ENCODE results near the gene APLP2. TPM values are rescaled to one million over a fixed set of nuclear protein-coding genes. Genes with fewer than 3 reads are reported as not detected.

APLP2 gene
- total RNA-seq, 1 experiment from 2014 or later: 350 TPM

GRCh38 chr11:130121445-130121978 lies 51.8 kb downstream of the APLP2 start:
- ChIA-PET POLR2A (ENCODE audit: unreplicated experiment) (interaction anchor here (0.6 kb wide), 1 partner anchor 1940 kb away, joined by 6 read pairs; no protein-coding TSS in a partner anchor), CTCF (no interaction called here)
- H3K9me2 ChIP-seq (ENCODE audit: insufficient read depth): no peaks in the 10 kb centered on the region
- DNase-seq: no peak
- H3F3A ChIP-seq (ENCODE audit: insufficient read depth, low read depth): peaks cover 58% of the 10 kb centered on the region
- H3K4me2 ChIP-seq: no peak overlapping the region
- H3K4me3 ChIP-seq: no peak overlapping the region
- H3K79me2 ChIP-seq (ENCODE audit: low read depth): peaks cover 40% of the 10 kb centered on the region
- no TSS peak for BruUV-seq (replicated peaks)
- H2AFZ ChIP-seq: no peak overlapping the region
- peaks cover 50% of the 10 kb centered on the region for H3K36me3 ChIP-seq (ENCODE audit: low read depth)
- no peaks in the 10 kb centered on the region for H3K27me3 ChIP-seq (ENCODE audit: insufficient read depth, low read depth)
- H4K20me1 ChIP-seq (ENCODE audit: insufficient read depth): no peaks in the 10 kb centered on the region
- intact Hi-C loops (cut with micrococcal nuclease; ENCODE audit: unreplicated experiment): no loop called here
- TF ChIP-seq CTCF (conservative IDR thresholded peaks at IDR 0.05): no peak
- TF ChIP-seq EZH2 (IDR thresholded peaks at IDR 0.05; ENCODE audit: low read depth): no peak
- peaks cover 47% of the 10 kb centered on the region for H3K4me1 ChIP-seq (replicated peaks; ENCODE audit: insufficient read depth)
- H3K27ac ChIP-seq: peak overlapping the region; percentile 93
- no peaks in the 10 kb centered on the region for H3K9me3 ChIP-seq (ENCODE audit: insufficient read depth, low read depth)

- H3K79me2 ChIP-seq (ENCODE audit: low read depth): peaks cover 39% of the 10 kb centered on the region
- peaks cover 52% of the 10 kb centered on the region for H3K36me3 ChIP-seq (ENCODE audit: low read depth)
- H3K4me2 ChIP-seq: no peak overlapping the region
- no peak for TF ChIP-seq EZH2 (IDR thresholded peaks at IDR 0.05; ENCODE audit: low read depth)
- TF ChIP-seq CTCF (conservative IDR thresholded peaks at IDR 0.05): no peak
- H3K9me3 ChIP-seq (ENCODE audit: insufficient read depth, low read depth): no peaks in the 10 kb centered on the region
- no peaks in the 10 kb centered on the region for H4K20me1 ChIP-seq (ENCODE audit: insufficient read depth)
- no peak for DNase-seq
- H3K27ac ChIP-seq: peak overlapping the region; percentile 93
- no peak overlapping the region for H2AFZ ChIP-seq
- intact Hi-C loops (cut with micrococcal nuclease; ENCODE audit: unreplicated experiment): no loop called here
- POLR2A ChIA-PET (ENCODE audit: unreplicated experiment): interaction anchor here (0.6 kb wide), 2 partner anchors 175 to 1940 kb away, joined by 3 to 6 read pairs; no protein-coding TSS in a partner anchor
- no peaks in the 10 kb centered on the region for H3K9me2 ChIP-seq (ENCODE audit: insufficient read depth)
- TSS peak; percentile 51 for BruUV-seq (replicated peaks)
- peaks cover 64% of the 10 kb centered on the region for H3F3A ChIP-seq (ENCODE audit: insufficient read depth, low read depth)
- CTCF ChIA-PET: no interaction called here
- H3K4me3 ChIP-seq: no peak overlapping the region
- peaks cover 47% of the 10 kb centered on the region for H3K4me1 ChIP-seq (replicated peaks; ENCODE audit: insufficient read depth)
- H3K27me3 ChIP-seq (ENCODE audit: insufficient read depth, low read depth): no peaks in the 10 kb centered on the region
Measured at GRCh38 chr11:130122141-130122575, 52.5 kb downstream of the APLP2 start.

- peaks cover 63% of the 10 kb centered on the region for H3F3A ChIP-seq (ENCODE audit: insufficient read depth, low read depth)
- H3K9me2 ChIP-seq (ENCODE audit: insufficient read depth): no peaks in the 10 kb centered on the region
- intact Hi-C loops (cut with micrococcal nuclease; ENCODE audit: unreplicated experiment): loop anchor here (1.0 to 2.0 kb wide), 2 partner anchors 53 to 120 kb away; no protein-coding TSS in a partner anchor
- H3K4me1 ChIP-seq (replicated peaks; ENCODE audit: insufficient read depth): peaks cover 47% of the 10 kb centered on the region
- POLR2A ChIA-PET (ENCODE audit: unreplicated experiment): interaction anchor here (0.5 to 0.6 kb wide), 3 partner anchors 37 to 257 kb away, joined by 3 to 4 read pairs (median 4); no protein-coding TSS in a partner anchor
- no peak overlapping the region for H2AFZ ChIP-seq
- H3K4me2 ChIP-seq: peak overlapping the region; percentile 54
- H3K36me3 ChIP-seq (ENCODE audit: low read depth): peaks cover 58% of the 10 kb centered on the region
- no peaks in the 10 kb centered on the region for H3K9me3 ChIP-seq (ENCODE audit: insufficient read depth, low read depth)
- no peak for DNase-seq
- H3K79me2 ChIP-seq (ENCODE audit: low read depth): peaks cover 27% of the 10 kb centered on the region
- TF ChIP-seq EZH2 (IDR thresholded peaks at IDR 0.05; ENCODE audit: low read depth): no peak
- no peak for TF ChIP-seq CTCF (conservative IDR thresholded peaks at IDR 0.05)
- H3K4me3 ChIP-seq: no peak overlapping the region
- CTCF ChIA-PET: interaction anchor here (0.6 to 1.2 kb wide), 3 partner anchors 9 to 262 kb away, joined by 4 to 9 read pairs (median 6); no protein-coding TSS in a partner anchor
- no peaks in the 10 kb centered on the region for H4K20me1 ChIP-seq (ENCODE audit: insufficient read depth)
- peak overlapping the region; percentile 93 for H3K27ac ChIP-seq
- H3K27me3 ChIP-seq (ENCODE audit: insufficient read depth, low read depth): no peaks in the 10 kb centered on the region
- no TSS peak for BruUV-seq (replicated peaks)
Measured at GRCh38 chr11:130123414-130124040, 53.8 kb downstream of the APLP2 start.

Data from PC-9 (cell line).